C1 segment of cervical spinal cord (tissue), 14 donors: ENCODE results near the gene UGT2B7.
A peak's percentile ranks its signal among the peaks of the same experiment; 100 is the strongest.
"Not testable (repeated sequence)": the region's sequence is repeated elsewhere in the genome, so short reads cannot be mapped to it uniquely, and the experiment has no call there.

ENCODE experiments used
- DNase-seq, 14 donors: peaks; one replicate each; lab custom pipeline; 2025; lab: John Stamatoyannopoulos, UW

Gene UGT2B7

GRCh38 chr4:69096111-69096656, at the start of gene UGT2B7:
Gene UGT2B7 (plus strand): TSS chr4:69096474. CDS start chr4:69096521, 47 bp downstream.
- DNase-seq, result no peak

GRCh38 chr4:69049860-69050259, 46.4 kb upstream of the UGT2B7 start:
- no peak for DNase-seq

GRCh38 chr4:69050853-69051575, 45.3 kb upstream of the UGT2B7 start:
- DNase-seq, result not testable (repeated sequence)

- DNase-seq, result no peak
Measured at GRCh38 chr4:69051576-69051943, 44.7 kb upstream of the UGT2B7 start.

GRCh38 chr4:69053309-69053885, 42.9 kb upstream of the UGT2B7 start:
- DNase-seq, result not testable (repeated sequence)

GRCh38 chr4:69054033-69054432, 42.2 kb upstream of the UGT2B7 start:
- DNase-seq, result not testable (repeated sequence)

- no peak for DNase-seq
Measured at GRCh38 chr4:69054578-69055200, 41.6 kb upstream of the UGT2B7 start.

GRCh38 chr4:69056150-69056549, 40.1 kb upstream of the UGT2B7 start:
- no peak for DNase-seq

- DNase-seq, result no peak
Measured at GRCh38 chr4:69056921-69057550, 39.2 kb upstream of the UGT2B7 start.

- peak in 2 of 14 donors; percentile 6 to 9 for DNase-seq
Measured at GRCh38 chr4:69057620-69058409, 38.5 kb upstream of the UGT2B7 start.

GRCh38 chr4:69058410-69059059, 37.7 kb upstream of the UGT2B7 start:
- DNase-seq, result no peak

GRCh38 chr4:69060651-69061308, 35.5 kb upstream of the UGT2B7 start:
- DNase-seq, result no peak

- DNase-seq, result no peak
Measured at GRCh38 chr4:69064391-69064790, 31.9 kb upstream of the UGT2B7 start.

- no peak for DNase-seq
Measured at GRCh38 chr4:69066945-69067344, 29.3 kb upstream of the UGT2B7 start.

GRCh38 chr4:69069085-69069484, 27.2 kb upstream of the UGT2B7 start:
- no peak for DNase-seq

- DNase-seq, result no peak
Measured at GRCh38 chr4:69070590-69070989, 25.7 kb upstream of the UGT2B7 start.

- no peak for DNase-seq
Measured at GRCh38 chr4:69071286-69071685, 25.0 kb upstream of the UGT2B7 start.

- no peak for DNase-seq
Measured at GRCh38 chr4:69073375-69073774, 22.9 kb upstream of the UGT2B7 start.

GRCh38 chr4:69075061-69075792, 21.0 kb upstream of the UGT2B7 start:
- DNase-seq, result no peak

- DNase-seq, result no peak
Measured at GRCh38 chr4:69078852-69079251, 17.4 kb upstream of the UGT2B7 start.
